Measurements from ENCODE around the gene ABCC2.

DNA sequence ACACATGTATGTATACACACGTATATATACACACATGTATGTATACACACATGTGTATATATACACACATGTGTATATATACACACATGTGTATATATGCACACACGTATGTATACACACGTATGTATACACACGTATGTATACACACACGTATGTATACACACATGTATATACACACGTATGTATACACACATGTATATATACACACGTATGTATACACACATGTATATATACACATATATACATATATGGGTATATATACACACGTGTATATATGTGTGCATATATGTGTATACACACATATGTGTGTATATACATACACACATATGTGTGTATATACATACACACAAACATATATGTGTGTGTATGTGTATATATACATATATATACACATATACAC, 31.7 kb downstream of the ABCC2 start:
- no peak for TF ChIP-seq CTCF (IDR thresholded peaks at IDR 0.05; ENCODE audit: low read depth, low read length)
- no peak for TF ChIP-seq EZH2phosphoT487 (IDR thresholded peaks at IDR 0.05; ENCODE audit: low read depth)

All from OCI-LY3 (cell line).